Stimulated activated CD4-positive, alpha-beta T cell treated with anti-CD3 and anti-CD28 coated beads, Interleukin-1b, Interleukin-23, amount 100 ng/mL, for 4 hours (primary cell): Measurements from ENCODE around the gene PRCC.
A peak's percentile ranks its signal among the peaks of the same experiment; 100 is the strongest.
"Not testable (repeated sequence)": the region's sequence is repeated elsewhere in the genome, so short reads cannot be mapped to it uniquely, and the experiment has no call there.

Experiments
- DNase-seq, 2 donors: peaks; one replicate each; pipeline ENCODE4 v3.0.0-alpha.2; 2020; ENCODE audit warnings: low read depth in 2 of 2

PRCC gene

GRCh38 chr1:156744344-156744743 is 23.0 kb upstream of the PRCC start:
- no peak for DNase-seq

DNA sequence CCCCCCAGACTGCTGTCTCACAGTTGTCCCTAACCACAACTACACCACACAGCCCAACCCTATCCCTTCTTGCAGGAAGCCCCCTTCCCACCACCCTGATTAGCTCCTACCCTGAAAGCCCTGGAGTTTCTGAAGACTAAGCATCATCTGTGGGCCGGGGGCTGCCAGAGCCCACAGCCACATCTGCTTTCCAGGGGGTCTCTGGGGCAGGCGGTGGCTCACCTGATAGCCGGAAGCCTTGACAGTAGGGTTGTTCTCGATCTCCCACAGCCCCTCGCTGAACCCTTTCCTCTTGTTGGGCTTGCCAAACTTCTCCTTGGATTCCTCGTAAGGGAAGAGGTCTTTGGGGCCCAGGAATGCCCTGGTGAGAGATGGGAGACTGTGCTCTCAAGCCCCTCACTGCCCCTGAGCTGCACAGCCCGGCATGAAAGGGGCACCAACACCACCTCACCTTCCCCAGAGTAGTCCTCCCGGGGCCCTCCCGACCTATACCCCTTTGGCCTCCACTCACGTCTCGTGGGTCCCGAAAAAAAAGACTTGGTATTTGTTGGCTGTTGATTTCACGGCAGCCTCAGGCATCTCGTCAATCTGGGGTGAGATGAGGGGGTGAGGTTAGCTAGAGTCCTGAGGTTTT is 22.4 kb upstream of the PRCC start:
- DNase-seq: no peak

GRCh38 chr1:156745881-156746280 is 21.5 kb upstream of the PRCC start:
- no peak for DNase-seq

DNA sequence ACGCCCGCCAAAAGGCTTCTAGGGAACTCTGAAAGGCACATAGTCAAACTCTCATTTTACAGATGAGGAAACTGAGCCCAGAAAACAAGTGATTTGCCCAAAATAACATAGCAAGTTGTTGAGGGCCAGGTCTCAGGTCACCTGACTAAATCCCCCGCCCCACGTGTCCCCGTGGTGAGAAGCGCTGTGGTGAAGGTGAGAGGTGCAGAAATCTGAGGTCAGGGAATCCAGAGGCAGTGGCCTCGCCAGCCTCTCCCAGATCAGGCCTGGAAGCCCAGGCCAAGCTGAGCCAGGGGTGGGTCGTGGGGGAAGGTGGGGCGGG is 21.0 kb upstream of the PRCC start:
- no peak for DNase-seq

DNA sequence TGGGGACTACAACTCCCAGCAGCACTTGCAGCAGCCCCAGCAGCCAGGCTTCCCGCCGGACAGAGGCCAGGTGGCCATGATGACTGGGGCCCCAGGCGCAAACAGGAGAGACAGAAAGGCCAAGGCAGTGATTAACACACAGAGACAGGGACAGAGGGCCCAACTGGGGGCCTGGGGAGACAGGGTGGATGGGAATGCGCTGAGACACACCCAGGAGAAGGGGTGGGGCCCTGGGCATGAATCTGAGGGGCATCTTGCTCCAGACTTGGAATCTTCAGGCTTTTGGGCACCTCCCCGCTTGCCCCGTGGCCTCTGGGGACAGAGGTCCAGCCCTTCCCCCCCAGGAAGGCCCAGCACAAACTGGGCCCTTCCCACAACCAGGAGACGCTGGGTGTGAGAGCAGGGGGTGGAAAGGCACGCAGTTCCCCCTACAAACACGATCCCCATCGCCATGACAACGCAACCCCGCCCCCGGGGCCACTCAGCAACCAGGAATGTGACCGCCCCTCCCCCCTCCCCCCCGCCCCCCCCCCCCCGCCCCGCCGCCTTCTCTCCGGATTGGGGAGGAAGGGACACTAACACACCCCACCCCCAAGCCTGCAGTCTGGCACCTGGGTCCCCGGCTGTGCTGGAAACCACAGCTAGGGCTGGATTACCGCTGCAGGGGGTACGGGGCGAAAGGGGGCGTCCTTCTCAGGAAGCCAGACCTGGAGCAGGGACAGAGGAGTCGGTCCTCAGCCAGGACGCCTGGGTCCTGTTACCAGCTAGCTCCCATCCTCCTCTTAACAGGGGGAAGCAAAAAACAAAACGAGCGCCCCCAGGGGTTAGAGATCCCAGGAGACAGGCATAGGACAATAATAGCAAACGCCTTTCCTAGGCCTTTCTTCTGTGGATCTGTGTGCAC is 20.4 kb upstream of the PRCC start:
- DNase-seq: no peak

DNA sequence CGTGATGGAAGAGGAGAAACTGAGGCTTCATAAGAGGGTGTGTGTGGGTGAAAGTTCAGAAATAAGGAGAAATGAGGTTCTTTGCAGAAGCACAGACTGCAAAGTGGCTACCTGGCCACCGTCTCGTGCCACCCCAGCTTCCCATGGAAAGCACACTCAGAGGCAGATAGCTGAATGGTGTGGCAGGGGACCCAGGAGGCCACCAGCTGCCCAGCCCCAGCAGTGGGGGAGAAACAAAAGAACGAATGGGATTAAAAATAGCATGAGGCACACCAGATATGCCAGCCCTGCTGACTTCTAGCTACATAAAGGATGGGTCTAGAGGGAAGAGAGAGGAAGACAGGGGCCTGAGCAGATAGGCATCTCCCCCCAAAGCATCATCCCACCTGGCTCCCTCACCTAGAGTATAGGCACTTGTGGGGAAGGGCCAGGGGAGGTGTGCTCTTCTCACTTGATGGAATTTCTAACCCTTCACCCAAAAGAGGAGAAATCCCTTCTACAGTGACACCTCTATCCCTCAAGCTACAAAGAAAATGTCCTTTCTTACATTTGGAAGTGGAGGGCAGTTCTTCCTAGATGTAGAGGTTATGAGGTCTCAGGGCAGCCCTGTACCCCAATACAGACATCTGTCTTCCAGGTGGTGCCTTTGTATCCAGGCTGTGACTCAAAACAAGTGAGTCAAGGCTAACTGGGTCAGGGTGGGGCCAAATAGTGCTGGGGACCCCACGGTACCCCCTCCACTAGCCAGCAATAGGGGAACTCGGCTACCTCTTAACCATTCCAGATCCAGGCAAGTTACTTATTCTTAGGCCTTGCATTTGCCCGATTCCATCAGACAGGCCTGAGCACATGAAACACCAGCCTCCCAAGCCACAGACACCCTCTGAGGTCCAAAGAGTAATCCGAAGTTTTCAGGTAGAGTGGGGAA is 19.3 kb upstream of the PRCC start:
- no peak for DNase-seq

DNA sequence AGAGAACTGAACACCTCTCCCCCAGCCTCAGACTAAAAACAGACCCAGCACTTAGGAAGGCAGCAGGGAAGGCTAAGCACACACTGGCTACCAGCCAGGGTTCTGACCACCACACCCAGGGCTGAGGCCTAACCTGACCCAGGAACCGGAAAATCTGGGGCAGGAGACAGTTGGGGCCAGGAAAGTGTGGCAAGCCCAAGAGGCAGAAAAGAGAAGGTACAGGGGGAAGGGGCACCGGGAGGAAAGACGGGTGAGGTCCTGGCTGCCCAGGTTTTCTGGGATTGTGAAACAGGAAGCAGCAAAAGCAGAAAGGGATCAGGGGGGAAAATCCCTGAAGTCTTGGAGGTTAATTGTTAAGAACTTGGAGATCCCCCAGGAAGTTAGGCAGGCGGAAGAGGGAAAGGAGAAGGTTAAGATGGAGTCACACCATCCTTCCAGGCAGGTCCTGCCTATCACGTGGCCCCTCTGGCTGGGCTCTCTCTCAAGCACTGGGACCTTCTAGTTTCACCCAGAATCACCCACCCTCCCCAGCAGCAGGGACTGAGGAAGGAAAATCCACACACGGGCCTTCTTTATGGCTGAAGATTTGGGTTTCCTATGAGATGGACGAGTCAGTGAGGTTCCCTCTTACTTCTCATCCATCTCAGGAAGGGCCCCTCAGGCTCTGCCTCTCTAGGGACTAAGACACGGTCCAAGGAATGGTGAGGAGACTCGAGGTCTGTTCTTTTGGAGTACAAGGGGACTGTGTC is 18.5 kb upstream of the PRCC start:
- DNase-seq: no peak

GRCh38 chr1:156749419-156750118 is 17.8 kb upstream of the PRCC start:
- DNase-seq: no peak

DNA sequence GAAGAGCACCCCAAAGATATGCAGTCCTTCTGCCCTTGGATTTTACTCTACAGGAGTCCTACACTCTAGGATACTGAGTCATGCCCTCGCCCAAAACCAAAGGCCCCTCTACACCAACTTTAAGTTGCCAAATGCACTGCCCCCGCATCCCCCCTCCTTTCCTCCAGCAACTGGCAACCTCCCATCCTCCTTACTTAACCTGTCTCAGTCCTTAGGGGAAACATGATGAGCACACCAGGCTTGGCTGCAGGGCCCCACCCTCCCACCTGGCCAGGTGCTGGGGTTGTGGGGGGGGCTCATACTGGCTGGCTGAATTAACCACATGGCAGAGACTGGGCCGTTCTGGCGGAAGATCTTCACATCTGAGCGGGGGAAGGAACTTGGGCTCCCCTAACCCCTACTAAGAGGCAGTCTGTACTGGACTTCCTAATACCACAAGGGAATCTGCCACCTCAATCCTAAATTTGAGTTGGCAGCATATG is 17.1 kb upstream of the PRCC start:
- peak in 1 of 2 donors; percentile 43 for DNase-seq

DNA sequence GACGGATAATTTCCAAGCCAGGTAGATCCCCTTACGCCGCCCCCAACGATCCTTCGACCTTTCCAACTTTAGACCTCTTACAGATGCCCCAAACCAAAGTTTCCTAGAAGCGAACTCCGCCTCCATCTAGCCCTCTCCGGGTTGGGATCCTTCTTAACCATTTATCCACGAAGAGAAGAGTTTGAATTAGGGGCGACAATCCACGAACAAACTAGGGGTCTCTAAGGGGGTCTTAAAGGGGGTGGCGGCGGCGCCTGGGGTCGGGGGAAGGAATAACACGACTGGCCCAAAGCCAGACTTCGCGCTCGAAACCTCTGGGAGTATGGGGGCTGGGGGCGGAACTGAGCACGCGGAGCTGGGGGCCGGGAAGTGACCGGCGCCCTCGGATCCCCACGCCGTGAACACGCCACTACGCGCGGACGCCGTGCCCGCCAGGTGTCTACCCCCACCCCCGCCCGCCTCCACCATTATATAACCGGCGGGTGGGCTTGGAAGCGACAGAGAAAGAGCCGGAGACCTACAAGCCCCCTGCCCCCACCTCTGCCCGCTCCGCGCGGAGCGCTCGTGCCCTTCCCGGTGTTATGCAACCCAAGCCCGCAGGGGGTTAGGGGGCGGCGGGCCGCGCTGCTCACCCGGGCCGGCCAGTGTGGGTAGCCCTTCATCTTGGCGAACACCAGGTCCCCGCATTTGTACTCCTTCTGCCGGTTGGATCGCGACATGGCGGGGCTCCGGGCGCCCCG is 16.5 kb upstream of the PRCC start:
- peak in 1 of 2 donors; percentile 36 for DNase-seq

DNA sequence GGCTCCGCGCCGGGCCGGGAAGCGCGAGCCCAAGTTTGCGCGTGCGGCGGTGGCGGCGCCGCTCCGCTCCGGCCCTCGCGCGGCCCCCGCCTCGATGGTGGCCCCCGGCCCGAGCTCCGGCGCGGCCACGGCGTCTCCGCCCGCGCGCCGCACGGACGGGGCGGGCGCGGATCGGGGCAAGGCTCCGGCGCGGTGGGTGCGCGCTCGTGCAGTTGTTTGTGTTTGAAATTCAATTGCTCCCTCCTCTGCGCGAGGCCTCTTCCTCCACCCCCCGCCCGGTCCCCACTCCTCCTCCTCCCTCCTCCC is 15.9 kb upstream of the PRCC start, which contains the start of gene HDGF:
TSS of gene HDGF (minus strand) at position 225 of the 306 bp plus-strand sequence. CDS start 246 bp downstream, outside the sequence.
- no peak for DNase-seq

DNA sequence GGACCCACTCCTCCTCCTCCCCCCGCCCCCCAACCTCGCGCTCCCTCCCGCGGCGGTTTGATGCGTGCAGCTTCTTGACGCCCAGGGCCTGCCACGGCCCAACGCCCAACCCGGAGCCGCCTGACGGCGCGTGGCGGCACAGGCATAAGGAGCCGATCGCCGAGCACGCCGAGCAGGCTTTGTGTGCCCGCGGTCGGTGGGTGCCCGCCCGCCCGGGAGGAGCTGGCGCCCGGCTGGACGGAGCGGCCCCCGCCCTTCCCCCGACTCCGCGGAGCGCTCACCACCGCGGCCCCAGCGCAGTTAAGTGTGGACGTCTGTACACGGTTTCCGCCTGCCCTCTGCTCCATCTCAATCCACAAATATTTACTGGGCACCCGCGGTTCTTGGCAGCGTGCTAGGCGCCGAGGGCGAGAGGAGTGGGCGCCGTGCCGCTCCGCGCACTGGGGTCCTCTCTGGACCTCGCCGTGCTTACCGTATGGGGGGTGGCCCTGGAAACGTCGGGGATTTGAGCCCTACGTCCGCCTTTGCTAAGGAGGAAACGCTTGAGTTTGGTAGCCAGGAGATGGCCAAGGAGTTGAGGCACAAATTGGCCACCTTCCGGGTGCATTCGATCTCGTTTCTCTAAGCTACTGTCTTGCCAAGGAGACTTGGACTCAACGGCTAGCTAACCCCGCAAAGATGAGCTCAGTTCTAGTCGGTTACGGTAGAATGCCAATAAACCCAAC is 15.4 kb upstream of the PRCC start:
- DNase-seq: peak; percentile 96 to 97

- DNase-seq: no peak
Measured at GRCh38 chr1:156752843-156753482, 14.4 kb upstream of the PRCC start.

- DNase-seq: no peak
Measured at GRCh38 chr1:156754219-156754618, 13.1 kb upstream of the PRCC start.

DNA sequence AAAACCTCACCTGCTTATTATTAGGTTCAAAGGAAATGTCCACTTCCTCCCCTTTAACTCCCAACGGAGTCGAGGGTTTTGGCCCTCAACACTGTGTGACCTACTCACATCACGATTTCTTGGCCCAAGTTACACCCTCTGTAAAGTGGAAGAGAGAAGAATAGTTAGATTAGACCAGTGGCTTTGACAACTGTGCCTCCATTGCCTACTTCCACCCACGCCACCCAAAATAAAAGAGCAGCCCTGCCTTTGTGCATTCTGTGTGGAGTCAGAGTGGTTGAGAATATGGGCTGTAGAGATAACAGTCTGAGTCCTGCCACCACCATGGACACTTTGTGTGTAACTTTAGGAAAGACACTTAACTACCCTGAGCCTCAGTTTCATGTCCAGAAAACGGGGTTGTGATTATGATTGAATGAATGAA is 11.8 kb upstream of the PRCC start:
- no peak for DNase-seq

- no peak for DNase-seq
Measured at GRCh38 chr1:156756355-156756754, 11.0 kb upstream of the PRCC start.

DNA sequence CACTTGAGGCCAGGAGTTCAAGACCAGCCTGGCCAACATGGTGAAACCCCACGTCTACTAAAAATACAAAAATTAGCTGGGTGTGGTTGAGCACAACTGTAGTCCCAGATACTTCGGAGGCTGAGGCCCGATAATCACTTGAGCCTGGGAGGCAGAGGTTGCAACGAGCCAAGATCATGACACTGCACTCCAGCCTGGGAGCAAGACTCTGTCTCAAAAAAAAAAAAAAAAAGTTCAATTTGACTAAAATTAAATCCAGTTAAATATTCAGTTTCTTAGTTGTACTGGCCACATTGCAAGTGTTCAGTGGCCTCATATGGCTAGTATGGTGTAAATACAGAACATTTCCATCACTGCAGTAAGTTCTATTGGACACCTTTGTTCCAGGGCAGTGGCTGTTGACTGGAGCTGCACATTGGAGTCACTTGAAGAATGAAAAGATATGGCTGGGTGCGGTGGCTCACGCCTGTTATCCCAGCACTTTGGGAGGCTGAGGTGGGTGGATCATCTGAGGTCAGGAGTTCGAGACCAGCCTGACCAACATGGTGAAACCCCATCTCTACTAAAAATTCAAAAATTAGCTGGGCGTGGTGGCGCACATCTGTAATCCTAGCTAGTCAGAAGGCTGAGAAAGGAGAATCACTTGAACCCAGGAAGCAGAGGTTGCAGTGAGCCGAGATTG is 9.6 kb upstream of the PRCC start:
- not testable (repeated sequence) for DNase-seq

DNA sequence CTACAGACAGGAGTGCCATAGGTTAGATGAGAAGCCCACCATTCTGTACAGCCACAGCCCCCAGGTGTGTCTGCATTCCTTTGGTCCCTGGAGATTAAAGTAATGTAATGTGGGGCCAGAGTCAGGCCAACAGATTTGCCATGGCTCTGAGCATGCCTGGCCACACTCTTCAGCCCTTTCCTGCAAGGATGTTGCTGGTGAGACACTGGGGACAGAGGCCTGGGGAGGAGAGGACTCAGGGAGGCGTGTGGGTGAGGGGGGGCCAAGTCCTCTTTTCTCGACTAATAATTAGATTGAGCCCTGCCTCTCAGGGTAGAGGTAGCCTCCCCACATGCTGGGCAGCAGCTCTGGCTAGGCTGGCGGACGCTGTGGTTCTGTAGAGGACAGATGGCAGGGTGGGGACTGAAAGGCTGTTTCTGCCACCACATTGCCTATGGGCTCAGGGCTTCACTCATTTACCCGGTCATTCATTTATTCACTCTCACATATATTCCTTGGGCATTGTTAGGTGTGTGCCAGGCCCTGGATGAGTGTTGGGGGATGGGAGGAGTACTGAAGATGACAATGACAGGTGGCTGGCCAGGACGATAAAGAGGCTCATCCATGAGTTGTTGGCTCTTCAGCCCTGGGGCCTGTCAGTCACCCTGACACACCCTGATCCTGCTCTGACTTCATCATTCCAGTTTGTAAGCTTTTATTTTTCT is 7.1 kb upstream of the PRCC start:
- no peak for DNase-seq
